HG03103 (cell line): ENCODE measurements around the gene MBD5.
"Not testable (repeated sequence)": the region's sequence is repeated elsewhere in the genome, so short reads cannot be mapped to it uniquely, and the experiment has no call there.

Experiments
- ATAC-seq: cut with Tn5 transposase; IDR thresholded peaks from one replicate; pipeline ENCODE4 v1.9.1; 2021; ENCODE audit warnings: low read depth; ENCODE audit not compliant: unreplicated experiment

Gene MBD5

GRCh38 chr2:148534416-148535204 is 513.7 kb downstream of the MBD5 start:
- no peak for ATAC-seq

- ATAC-seq, result no peak
These were observed 517.5 kb downstream of the MBD5 start for GRCh38 chr2:148538375-148538774.

GRCh38 chr2:148540022-148540421 is 519.1 kb downstream of the MBD5 start:
- no peak for ATAC-seq

GRCh38 chr2:148541792-148542191 is 520.9 kb downstream of the MBD5 start:
- ATAC-seq, result no peak

GRCh38 chr2:148542614-148543013 is 521.7 kb downstream of the MBD5 start:
- ATAC-seq, result no peak

- ATAC-seq, result not testable (repeated sequence)
These were observed 522.2 kb downstream of the MBD5 start for GRCh38 chr2:148543088-148543540.

- no peak for ATAC-seq
These were observed 524.7 kb downstream of the MBD5 start for GRCh38 chr2:148545390-148546256.

GRCh38 chr2:148546270-148546669 is 525.4 kb downstream of the MBD5 start:
- ATAC-seq, result no peak

- no peak for ATAC-seq
These were observed 528.0 kb downstream of the MBD5 start for GRCh38 chr2:148548716-148549400.

- ATAC-seq, result no peak
These were observed 531.9 kb downstream of the MBD5 start for GRCh38 chr2:148552675-148553331.

GRCh38 chr2:148553332-148553887 is 532.5 kb downstream of the MBD5 start:
- ATAC-seq, result no peak

- ATAC-seq, result no peak
These were observed 533.8 kb downstream of the MBD5 start for GRCh38 chr2:148554459-148555247.

- ATAC-seq, result no peak
These were observed 534.9 kb downstream of the MBD5 start for GRCh38 chr2:148555622-148556294.

GRCh38 chr2:148557844-148558436 is 537.0 kb downstream of the MBD5 start:
- peak; percentile 58 for ATAC-seq

GRCh38 chr2:148560496-148560895 is 539.6 kb downstream of the MBD5 start:
- no peak for ATAC-seq

- ATAC-seq, result no peak
These were observed 540.5 kb downstream of the MBD5 start for GRCh38 chr2:148561389-148561788.

GRCh38 chr2:148565272-148565894 is 544.5 kb downstream of the MBD5 start:
- ATAC-seq, result no peak
